PC-9 (cell line): ENCODE data around the gene CSH1.

Experiments
- CTCF ChIP-seq: fragments of 200-600 bp; sonication (generic); conservative IDR thresholded peaks from 2 replicates; pipeline ENCODE4 v1.6.1; 2017; ENCODE audit warnings: mixed run types, antibody characterized with exemption, mild to moderate bottlenecking, moderate library complexity
- EZH2 ChIP-seq: fragments of 200-600 bp; sonication (generic); IDR thresholded peaks from 2 replicates; pipeline ENCODE4 v1.8.0; 2017; ENCODE audit warnings: antibody characterized with exemption, low read depth

- TF ChIP-seq CTCF: no peak
- TF ChIP-seq EZH2: no peak
Observed at GRCh38 chr17:63945784-63946439, 49.5 kb upstream of the CSH1 start.
